ENCODE data around the gene UBE2D2.

DNA sequence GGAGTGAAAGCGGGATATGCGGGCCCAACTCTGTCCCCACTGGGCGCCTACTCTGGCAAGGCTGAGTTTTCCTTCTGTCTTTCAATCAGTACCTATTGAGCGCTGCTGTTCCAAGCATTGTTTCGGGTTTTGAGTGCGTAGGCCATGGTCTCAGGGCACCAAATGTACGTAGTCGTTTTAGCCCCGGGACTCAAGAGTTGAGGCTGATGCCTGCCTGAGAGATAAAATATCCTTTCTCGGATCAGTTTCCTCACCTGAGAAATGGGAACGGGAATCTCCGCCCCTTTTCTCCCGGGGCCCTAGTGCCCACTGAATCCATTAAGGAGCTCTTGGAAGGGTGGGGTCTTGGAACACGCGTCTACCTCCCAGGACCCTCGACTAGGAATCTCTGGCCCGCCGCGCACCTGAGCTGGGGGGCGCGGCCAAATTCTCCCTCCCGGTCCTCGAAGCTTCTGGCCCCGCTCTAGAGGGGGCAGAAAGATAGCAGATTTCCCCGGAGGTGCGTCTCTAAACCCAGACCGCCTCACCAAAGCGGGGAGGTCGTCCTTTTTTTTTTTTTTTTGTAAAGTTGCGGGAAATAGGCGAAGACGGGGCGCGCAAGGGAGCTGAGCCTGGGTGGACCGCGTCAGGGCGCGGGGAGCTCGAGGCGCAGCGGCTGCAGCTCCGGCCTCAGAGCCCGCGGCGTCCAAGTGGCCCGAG, 86.5 kb downstream of the UBE2D2 start:
- TF ChIP-seq, protein P1, sequence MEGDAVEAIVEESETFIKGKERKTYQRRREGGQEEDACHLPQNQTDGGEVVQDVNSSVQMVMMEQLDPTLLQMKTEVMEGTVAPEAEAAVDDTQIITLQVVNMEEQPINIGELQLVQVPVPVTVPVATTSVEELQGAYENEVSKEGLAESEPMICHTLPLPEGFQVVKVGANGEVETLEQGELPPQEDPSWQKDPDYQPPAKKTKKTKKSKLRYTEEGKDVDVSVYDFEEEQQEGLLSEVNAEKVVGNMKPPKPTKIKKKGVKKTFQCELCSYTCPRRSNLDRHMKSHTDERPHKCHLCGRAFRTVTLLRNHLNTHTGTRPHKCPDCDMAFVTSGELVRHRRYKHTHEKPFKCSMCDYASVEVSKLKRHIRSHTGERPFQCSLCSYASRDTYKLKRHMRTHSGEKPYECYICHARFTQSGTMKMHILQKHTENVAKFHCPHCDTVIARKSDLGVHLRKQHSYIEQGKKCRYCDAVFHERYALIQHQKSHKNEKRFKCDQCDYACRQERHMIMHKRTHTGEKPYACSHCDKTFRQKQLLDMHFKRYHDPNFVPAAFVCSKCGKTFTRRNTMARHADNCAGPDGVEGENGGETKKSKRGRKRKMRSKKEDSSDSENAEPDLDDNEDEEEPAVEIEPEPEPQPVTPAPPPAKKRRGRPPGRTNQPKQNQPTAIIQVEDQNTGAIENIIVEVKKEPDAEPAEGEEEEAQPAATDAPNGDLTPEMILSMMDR (IDR thresholded peaks at IDR 0.05; ENCODE audit: insufficient read depth, low read length) = no peak
- TF ChIP-seq SPI1 (IDR thresholded peaks at IDR 0.05; ENCODE audit: borderline replicate concordance, low read depth) = no peak

All from HL-60 (cell line).